ENCODE results near the gene CLIP4.

CLIP4 gene

DNA sequence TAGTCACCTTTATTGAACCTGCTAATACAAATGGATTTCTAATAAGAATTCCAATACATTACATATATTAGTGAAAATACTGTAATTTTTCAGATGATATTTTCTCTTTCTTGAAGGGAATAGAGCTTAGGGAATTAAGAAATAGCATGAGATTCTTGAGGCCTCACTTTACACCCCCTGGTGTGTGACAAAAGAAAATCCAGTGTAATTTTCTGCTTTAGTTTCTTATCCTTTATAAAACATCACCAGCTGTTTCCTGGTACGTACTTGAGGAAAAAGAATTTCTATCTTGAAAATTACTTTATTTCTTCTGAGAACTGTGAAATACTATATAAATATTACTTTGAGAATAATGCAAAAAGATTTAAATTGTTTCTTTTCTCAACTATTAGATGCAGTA is 71.6 kb downstream of the CLIP4 start:
- Histone ChIP-seq H3K4me1 (ENCODE audit: insufficient read depth, low read length, severe bottlenecking) (no peaks in the 10 kb centered on the region), H4K20me1 (ENCODE audit: insufficient read depth, low read length) (no peaks in the 10 kb centered on the region), H3K27ac (ENCODE audit: low read depth, low read length, poor library complexity, severe bottlenecking) (no peak overlapping the region), H2AFZ (ENCODE audit: low read length) (no peak overlapping the region), H3K79me2 (ENCODE audit: insufficient read depth, low read length) (no peaks in the 10 kb centered on the region), H3K27me3 (ENCODE audit: insufficient read depth, low read length) (no peaks in the 10 kb centered on the region), H3K9ac (ENCODE audit: low read length) (no peak overlapping the region), H3F3A (ENCODE audit: insufficient read depth, low read length) (no peaks in the 10 kb centered on the region), H3K36me3 (ENCODE audit: insufficient read depth, low read length) (no peaks in the 10 kb centered on the region), H3K4me2 (ENCODE audit: low read length) (no peak overlapping the region), H3K4me3 (ENCODE audit: low read depth, low read length, poor library complexity, severe bottlenecking) (no peak overlapping the region), H3K9me2 (ENCODE audit: low read depth, low read length) (no peaks in the 10 kb centered on the region), H3K9me3 (ENCODE audit: low read length) (no peaks in the 10 kb centered on the region)
- TF ChIP-seq EZH2 (IDR thresholded peaks at IDR 0.05; ENCODE audit: borderline replicate concordance, low read length): no peak
- TF ChIP-seq, protein P1, sequence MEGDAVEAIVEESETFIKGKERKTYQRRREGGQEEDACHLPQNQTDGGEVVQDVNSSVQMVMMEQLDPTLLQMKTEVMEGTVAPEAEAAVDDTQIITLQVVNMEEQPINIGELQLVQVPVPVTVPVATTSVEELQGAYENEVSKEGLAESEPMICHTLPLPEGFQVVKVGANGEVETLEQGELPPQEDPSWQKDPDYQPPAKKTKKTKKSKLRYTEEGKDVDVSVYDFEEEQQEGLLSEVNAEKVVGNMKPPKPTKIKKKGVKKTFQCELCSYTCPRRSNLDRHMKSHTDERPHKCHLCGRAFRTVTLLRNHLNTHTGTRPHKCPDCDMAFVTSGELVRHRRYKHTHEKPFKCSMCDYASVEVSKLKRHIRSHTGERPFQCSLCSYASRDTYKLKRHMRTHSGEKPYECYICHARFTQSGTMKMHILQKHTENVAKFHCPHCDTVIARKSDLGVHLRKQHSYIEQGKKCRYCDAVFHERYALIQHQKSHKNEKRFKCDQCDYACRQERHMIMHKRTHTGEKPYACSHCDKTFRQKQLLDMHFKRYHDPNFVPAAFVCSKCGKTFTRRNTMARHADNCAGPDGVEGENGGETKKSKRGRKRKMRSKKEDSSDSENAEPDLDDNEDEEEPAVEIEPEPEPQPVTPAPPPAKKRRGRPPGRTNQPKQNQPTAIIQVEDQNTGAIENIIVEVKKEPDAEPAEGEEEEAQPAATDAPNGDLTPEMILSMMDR (IDR thresholded peaks at IDR 0.05; ENCODE audit: low read length): no peak

DNA sequence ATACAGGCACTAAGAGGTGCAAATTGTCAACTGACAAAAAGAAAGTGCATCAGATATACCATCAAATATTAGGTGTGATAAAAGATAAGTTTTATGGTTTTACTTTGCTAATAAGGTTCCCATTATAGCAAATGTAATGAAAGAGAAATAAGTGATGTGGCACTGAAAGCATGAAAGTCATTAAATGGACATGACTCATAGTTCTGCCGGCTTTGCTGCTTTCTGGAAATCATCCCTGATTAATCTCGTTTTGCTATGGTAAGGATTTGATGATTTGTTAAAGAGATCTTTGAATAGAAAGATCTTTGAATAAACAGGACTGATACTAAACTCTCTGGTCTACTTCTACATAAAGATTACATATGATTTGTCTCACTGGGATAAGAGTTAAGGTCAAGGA is 72.7 kb downstream of the CLIP4 start:
- H3K4me3 ChIP-seq (ENCODE audit: low read depth, low read length, poor library complexity, severe bottlenecking): no peak overlapping the region
- H2AFZ ChIP-seq (ENCODE audit: low read length): no peak overlapping the region
- TF ChIP-seq EZH2 (IDR thresholded peaks at IDR 0.05; ENCODE audit: borderline replicate concordance, low read length): no peak
- TF ChIP-seq, protein P1 (IDR thresholded peaks at IDR 0.05; ENCODE audit: low read length): no peak
- H3K79me2 ChIP-seq (ENCODE audit: insufficient read depth, low read length): no peaks in the 10 kb centered on the region
- no peak overlapping the region for H3K27ac ChIP-seq (ENCODE audit: low read depth, low read length, poor library complexity, severe bottlenecking)
- no peaks in the 10 kb centered on the region for H3K9me3 ChIP-seq (ENCODE audit: low read length)
- H3K9ac ChIP-seq (ENCODE audit: low read length): no peak overlapping the region
- no peaks in the 10 kb centered on the region for H4K20me1 ChIP-seq (ENCODE audit: insufficient read depth, low read length)
- H3F3A ChIP-seq (ENCODE audit: insufficient read depth, low read length): no peaks in the 10 kb centered on the region
- no peak overlapping the region for H3K4me2 ChIP-seq (ENCODE audit: low read length)
- H3K9me2 ChIP-seq (ENCODE audit: low read depth, low read length): no peaks in the 10 kb centered on the region
- no peaks in the 10 kb centered on the region for H3K27me3 ChIP-seq (ENCODE audit: insufficient read depth, low read length)
- H3K4me1 ChIP-seq (ENCODE audit: insufficient read depth, low read length, severe bottlenecking): no peaks in the 10 kb centered on the region
- H3K36me3 ChIP-seq (ENCODE audit: insufficient read depth, low read length): no peaks in the 10 kb centered on the region

DNA sequence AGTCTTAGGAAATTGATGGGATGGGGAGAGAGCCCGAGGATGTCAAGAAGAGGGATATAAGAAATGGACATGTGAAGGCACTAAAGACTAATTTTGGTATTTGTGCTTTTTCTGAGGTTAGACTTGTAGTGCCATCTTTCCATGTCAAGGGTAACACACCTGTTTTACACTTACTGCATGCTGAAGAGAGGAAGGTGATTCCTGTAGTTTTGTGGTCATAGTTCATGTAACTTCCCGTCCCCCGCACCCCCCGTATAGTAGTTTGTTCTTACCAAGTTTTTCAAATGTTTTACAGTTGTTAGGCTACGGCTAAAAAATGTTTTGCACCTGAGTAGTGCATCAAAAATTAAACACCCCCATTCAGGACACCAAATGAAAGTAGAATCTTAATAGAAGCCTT is 73.8 kb downstream of the CLIP4 start:
- Histone ChIP-seq H2AFZ (ENCODE audit: low read length) (no peak overlapping the region), H3K79me2 (ENCODE audit: insufficient read depth, low read length) (no peaks in the 10 kb centered on the region), H3K27me3 (ENCODE audit: insufficient read depth, low read length) (no peaks in the 10 kb centered on the region), H3F3A (ENCODE audit: insufficient read depth, low read length) (no peaks in the 10 kb centered on the region), H3K27ac (ENCODE audit: low read depth, low read length, poor library complexity, severe bottlenecking) (no peak overlapping the region), H3K9me3 (ENCODE audit: low read length) (no peaks in the 10 kb centered on the region), H4K20me1 (ENCODE audit: insufficient read depth, low read length) (no peaks in the 10 kb centered on the region), H3K36me3 (ENCODE audit: insufficient read depth, low read length) (no peaks in the 10 kb centered on the region), H3K9me2 (ENCODE audit: low read depth, low read length) (no peaks in the 10 kb centered on the region), H3K9ac (ENCODE audit: low read length) (no peak overlapping the region), H3K4me3 (ENCODE audit: low read depth, low read length, poor library complexity, severe bottlenecking) (no peak overlapping the region), H3K4me1 (ENCODE audit: insufficient read depth, low read length, severe bottlenecking) (no peaks in the 10 kb centered on the region), H3K4me2 (ENCODE audit: low read length) (no peak overlapping the region)
- TF ChIP-seq, protein P1 (IDR thresholded peaks at IDR 0.05; ENCODE audit: low read length): no peak
- TF ChIP-seq EZH2 (IDR thresholded peaks at IDR 0.05; ENCODE audit: borderline replicate concordance, low read length): no peak
